Activated CD4-positive, CD25-positive, alpha-beta regulatory T cell (primary cell): ENCODE measurements around the gene MGMT.

Experiments used
- DNase-seq, 4 experiments: peaks; one replicate each; lab custom pipeline; 2025; lab: John Stamatoyannopoulos, UW

MGMT gene

DNA sequence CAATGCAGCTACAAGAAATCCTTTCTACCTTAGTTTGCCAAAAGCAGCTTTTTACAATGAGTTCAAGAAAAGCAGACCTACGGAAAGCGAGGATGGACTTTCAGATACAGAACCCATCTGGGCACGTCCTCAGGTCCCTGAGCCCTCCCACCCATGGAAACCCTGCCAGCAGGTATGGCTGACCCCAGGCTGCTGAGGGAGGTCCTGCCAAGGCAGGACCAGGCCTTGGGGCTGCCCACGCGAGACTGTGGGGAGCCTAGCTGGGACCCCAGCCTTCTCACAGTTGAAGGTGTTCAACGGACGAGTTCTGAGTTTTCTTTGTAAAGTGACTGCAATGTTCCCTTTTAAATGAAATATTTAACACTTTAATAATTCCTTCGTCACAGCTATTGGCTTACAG, 245.0 kb downstream of the MGMT start:
- DNase-seq = no peak

DNA sequence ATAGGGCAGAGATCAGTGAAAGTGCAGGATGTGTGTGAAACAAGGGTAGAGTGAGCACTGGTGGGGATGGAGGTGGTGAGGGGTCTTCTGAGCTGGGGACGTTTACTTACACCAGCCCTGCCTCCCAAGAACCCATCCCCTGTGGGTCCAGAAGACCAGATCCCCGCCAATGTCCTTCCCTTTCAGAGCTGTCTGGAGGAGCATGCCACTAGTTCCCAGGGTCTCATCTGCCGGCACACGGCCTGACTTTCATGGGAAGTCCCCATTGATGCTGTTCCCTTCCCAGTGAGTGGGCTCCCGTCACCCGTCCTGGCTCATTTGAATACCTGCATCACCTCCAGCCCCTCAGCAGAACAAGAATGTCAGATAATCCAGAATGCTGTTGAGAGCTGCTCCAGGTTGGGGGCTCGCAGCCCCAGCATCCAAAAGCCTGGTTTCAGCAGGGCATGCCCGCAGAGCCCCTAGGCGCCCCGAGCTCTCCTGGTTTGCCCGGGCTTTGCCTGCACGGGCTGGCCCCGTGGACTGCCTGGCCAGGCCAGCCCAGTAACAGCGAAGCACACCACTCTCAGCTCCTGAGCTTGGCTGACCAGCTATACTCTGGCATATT, 246.7 kb downstream of the MGMT start:
- DNase-seq = no peak

DNA sequence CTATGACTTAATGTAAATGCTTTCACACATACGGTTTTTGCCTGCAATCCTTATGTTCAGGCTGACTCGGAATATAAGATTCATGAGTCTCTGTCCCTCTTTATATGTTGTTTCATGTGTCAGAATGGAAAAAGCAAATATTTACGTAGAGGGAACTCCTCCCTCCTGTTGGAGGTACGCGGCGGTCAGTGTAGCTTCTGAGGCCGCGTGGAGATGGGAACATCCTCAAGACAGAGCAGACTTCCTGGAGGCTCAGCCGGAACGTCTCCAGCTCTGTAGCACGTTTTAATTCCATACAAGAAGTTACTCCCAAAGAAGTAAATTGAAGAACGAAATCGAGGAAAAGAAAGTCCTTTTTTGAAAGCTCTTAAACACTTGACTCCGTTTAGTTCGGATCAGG, 248.8 kb downstream of the MGMT start:
- DNase-seq = no peak

DNA sequence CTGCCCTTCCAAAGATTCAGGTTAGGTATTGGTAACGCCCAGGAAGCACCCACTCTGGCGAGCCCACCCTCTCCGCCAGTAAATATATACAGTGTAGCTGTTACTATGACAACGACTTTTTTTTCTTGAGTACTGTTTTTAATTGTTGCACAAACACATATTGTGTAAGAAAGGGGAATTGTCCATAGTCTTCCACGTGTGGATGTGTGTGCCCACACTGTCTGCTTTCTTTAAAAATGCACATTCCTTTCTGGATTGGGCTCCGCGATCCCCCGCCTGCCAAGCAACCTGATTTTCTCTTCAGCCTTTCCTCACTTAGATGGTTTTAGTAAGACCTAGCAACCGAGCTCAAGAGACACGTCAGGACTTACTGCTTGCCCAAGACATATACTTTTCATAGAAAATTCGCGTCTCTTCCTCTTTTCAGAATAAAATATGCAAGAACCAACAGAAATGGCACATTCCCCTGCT, 249.2 kb downstream of the MGMT start:
- no peak for DNase-seq

GRCh38 chr10:129716881-129717280, 249.8 kb downstream of the MGMT start:
- no peak for DNase-seq

- no peak for DNase-seq
Observed at GRCh38 chr10:129717816-129718547, 250.9 kb downstream of the MGMT start.

DNA sequence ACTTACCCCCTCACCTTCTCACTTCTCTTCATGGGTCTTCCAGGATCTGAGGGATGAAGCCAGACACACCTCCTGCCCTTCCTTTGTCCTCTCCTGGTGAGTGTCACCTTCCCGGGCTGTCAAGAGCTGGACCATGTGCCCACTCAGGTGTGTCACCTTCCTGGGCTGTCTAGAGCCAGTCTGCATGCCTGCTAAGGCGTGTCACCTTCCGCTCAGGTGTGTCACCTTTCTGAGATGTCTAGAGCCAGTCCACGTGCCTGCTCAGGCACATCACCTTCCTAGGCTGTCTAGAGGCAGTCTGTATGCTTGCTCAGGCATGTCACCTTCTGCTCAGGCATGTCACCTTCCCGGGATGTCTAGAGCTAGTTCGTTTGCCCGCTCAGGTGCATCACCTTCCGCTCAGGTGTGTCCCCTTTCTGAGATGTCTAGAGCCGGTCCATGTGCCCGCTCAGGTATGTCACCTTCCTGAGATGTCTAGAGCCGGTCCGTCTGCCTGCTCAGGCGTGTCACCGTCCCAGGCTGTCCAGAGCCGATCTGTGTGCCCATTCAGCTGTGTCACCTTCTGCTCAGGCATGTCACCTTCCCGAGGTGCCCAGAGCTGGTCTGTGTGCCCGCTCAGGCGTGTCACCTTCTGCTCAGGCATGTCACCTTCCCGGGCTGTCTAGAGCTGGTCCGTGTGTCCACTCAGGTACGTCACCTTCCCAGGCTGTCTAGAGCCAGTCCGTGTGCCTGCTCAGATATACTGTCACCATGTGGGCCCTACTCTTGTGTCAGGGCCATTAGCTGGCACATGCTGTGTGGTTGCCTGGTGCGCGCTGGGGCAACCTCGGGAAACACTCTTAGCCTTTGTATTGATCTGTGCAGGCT, 251.7 kb downstream of the MGMT start:
- DNase-seq = no peak

DNA sequence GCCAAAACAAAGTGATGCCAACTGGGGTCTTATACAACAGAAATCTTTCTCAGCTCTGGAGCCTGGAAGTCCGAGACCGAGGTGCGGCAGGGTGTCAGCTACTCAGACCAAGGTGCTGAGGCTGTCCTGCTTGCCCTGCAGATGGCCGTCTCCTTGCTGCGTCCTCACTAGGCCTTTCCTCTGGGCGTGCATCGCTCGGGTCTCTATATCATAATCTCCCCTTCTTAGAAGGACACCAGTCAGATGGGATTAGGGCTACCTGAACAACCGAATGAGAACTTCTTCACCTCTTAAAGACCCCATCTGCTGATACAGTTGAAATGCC, 252.3 kb downstream of the MGMT start:
- DNase-seq = no peak

GRCh38 chr10:129719889-129720590, 253.0 kb downstream of the MGMT start:
- DNase-seq = no peak

GRCh38 chr10:129725011-129725410, 258.0 kb downstream of the MGMT start:
- no peak for DNase-seq

DNA sequence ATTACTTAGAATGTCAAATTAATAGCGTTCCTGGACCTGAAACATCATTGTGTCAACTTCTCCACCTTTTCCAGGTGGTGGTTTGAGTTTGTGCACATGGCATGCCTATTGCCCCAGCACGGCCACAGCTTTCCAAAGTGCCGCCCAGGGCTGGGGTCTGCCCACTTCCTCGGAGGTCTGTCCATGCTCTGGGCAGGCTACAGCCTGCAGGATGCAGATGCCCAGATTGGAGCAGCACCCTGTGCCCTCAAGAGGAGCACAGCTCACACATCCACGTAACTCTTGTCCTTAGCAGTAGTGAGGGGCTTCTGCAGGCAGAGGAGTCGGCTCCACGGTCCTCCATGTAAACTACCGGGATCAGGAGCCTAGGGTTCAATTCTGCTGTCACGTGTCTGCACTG, 258.4 kb downstream of the MGMT start:
- DNase-seq = no peak

DNA sequence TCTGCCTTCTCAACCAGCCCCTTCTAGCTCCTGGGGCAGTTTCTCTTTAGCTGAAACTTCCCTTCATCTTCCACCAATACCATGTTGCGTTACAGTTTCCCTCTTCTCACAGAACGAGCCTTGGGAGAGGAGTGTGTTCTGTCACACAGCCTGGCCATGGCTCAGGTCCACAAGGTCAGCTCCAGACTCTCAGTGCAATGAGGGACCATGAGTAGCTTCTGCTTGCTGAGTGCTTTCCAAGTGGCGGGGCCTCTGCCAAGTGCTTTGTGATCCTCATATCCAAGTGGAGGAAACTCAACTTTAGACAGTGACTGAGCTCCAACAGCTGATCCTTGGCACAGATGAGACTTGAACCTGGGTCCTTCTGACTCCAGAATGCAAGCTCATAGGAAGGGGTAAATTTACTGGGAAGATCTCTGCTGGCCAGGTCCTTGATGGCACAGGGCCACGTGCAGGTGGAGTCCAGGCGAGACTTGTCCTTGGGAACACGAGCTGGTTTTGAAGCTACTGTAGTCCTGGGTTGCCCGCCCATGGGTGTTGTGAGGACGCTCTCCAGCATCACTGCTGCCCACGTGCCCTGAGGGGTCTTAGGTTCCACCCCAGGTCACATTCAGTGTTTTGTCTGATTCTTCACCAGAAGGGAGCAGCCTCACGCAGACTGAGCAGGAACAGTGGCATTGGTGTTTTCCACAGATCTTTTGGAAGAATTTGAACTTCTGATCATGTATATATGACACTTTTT, 259.0 kb downstream of the MGMT start:
- no peak for DNase-seq

GRCh38 chr10:129727071-129727470, 260.0 kb downstream of the MGMT start:
- no peak for DNase-seq

- no peak for DNase-seq
Observed at GRCh38 chr10:129727495-129727894, 260.5 kb downstream of the MGMT start.

DNA sequence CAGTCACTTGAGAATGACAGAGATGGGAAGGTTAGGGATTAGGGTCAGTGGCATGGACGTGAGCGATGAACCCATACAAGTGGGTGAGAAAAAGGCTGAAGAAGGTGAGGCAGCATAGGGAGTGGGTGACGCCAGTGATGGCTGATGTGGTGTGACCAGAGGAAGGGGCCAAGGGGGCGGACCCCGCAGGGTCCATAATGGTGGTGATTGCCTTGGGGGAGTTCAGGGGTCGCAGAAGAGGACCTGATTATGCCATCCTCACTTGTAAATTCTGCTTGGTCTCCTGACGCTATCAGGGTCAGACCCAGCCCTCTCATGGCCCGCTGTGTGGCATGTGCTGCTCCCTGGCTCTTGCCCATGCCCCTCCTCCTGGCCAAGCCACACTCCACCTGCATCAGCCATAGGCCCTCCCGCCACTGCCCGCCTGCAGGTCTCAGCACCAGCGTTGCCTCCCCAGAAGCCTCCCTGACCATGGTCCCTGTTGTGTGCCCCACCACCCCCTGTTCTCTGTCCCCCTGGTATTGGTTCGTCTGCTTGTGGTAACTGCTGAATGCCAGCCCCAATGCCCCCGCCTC, 261.3 kb downstream of the MGMT start:
- DNase-seq = no peak

- no peak for DNase-seq
Observed at GRCh38 chr10:129728905-129729795, 262.1 kb downstream of the MGMT start.

- DNase-seq = no peak
Observed at GRCh38 chr10:129730272-129730992, 263.4 kb downstream of the MGMT start.

DNA sequence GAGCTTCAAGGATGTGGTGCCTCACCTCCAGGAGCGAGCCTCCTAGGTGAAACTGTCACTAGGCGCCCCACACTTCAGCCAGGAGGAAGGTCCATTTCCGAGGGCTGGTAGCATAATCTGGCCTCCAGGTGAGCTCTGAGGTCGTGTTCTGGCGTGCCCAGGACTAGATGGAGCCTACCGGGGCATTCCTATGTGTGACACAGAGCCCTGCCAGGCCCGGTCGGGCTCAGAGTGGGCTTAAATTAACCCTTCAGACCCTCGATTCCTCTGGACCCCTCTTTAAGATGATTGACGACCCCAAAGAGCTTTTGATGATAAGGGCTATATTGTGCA, 263.9 kb downstream of the MGMT start:
- DNase-seq = no peak

- DNase-seq = no peak
Observed at GRCh38 chr10:129740532-129741279, 273.7 kb downstream of the MGMT start.
